HG03097 (cell line): ENCODE measurements around the gene TRUB2.
"Not testable (repeated sequence)": the region's sequence is repeated elsewhere in the genome, so short reads cannot be mapped to it uniquely, and the experiment has no call there.

ENCODE experiments used
- ATAC-seq: cut with Tn5 transposase; IDR thresholded peaks from one replicate; pipeline ENCODE4 v1.9.1; 2021; ENCODE audit not compliant: unreplicated experiment, low FRiP score

The TRUB2 gene

GRCh38 chr9:128341435-128341849 is 19.2 kb upstream of the TRUB2 start:
- no peak for ATAC-seq

- ATAC-seq, result peak; percentile 21
These were observed 18.6 kb upstream of the TRUB2 start for GRCh38 chr9:128340691-128341434.

GRCh38 chr9:128339761-128340690 is 17.8 kb upstream of the TRUB2 start, which contains the start of gene SLC27A4:
SLC27A4 (plus strand) TSS chr9:128340527; CDS start chr9:128343133, 2,606 bp downstream.
- ATAC-seq, result peak; percentile 75

- not testable (repeated sequence) for ATAC-seq
These were observed 16.8 kb upstream of the TRUB2 start for GRCh38 chr9:128338852-128339614.

GRCh38 chr9:128337936-128338335 is 15.7 kb upstream of the TRUB2 start:
- ATAC-seq, result no peak

- ATAC-seq, result no peak
These were observed 13.7 kb upstream of the TRUB2 start for GRCh38 chr9:128335914-128336313.

GRCh38 chr9:128335161-128335560 is 12.9 kb upstream of the TRUB2 start:
- no peak for ATAC-seq

GRCh38 chr9:128333451-128333869 is 11.2 kb upstream of the TRUB2 start:
- no peak for ATAC-seq

GRCh38 chr9:128325629-128326028 is 3.4 kb upstream of the TRUB2 start:
- ATAC-seq, result no peak

- ATAC-seq, result no peak
These were observed 2.2 kb upstream of the TRUB2 start for GRCh38 chr9:128324401-128324800.

- no peak for ATAC-seq
These were observed 1.5 kb upstream of the TRUB2 start for GRCh38 chr9:128323791-128324190.

- ATAC-seq, result no peak
These were observed 1.0 kb upstream of the TRUB2 start for GRCh38 chr9:128323212-128323730.

GRCh38 chr9:128321879-128322403 is 306 bp downstream of the TRUB2 start:
- peak; percentile 15 for ATAC-seq

GRCh38 chr9:128321343-128321742 is 904 bp downstream of the TRUB2 start:
- ATAC-seq, result no peak

- no peak for ATAC-seq
These were observed 4.6 kb downstream of the TRUB2 start for GRCh38 chr9:128317629-128318028.

GRCh38 chr9:128316421-128316820 is 5.8 kb downstream of the TRUB2 start:
- no peak for ATAC-seq

- no peak for ATAC-seq
These were observed 7.5 kb downstream of the TRUB2 start for GRCh38 chr9:128314697-128315096.

GRCh38 chr9:128310461-128310860 is 11.8 kb downstream of the TRUB2 start:
- no peak for ATAC-seq

GRCh38 chr9:128309551-128309950 is 12.7 kb downstream of the TRUB2 start:
- no peak for ATAC-seq

GRCh38 chr9:128304971-128305288 is 17.3 kb downstream of the TRUB2 start:
- no peak for ATAC-seq
